Panc1 (cell line): ENCODE results near the gene MC4R. TPM values are rescaled to one million over a fixed set of nuclear protein-coding genes. Genes with fewer than 3 reads are reported as not detected.

Experiments
- ATAC-seq: fragments of 200-7000 bp; cut with Tn5 transposase; 2 replicates; pipeline ENCODE4 v1.9.1; 2020; ENCODE audit warnings: mild to moderate bottlenecking, moderate library complexity
- BruUV-seq: library from RNA; stranded (reverse); fragments of 400-500 nt; replicated peaks from 2 replicates; lab custom pipeline; 2021; lab: Mats Ljungman, UMichigan
- CTCF ChIA-PET: fragments of 300-600 bp; sonication (Branson Sonifier 250); formaldehyde crosslinking; loops from one replicate; lab custom pipeline; 2022; ENCODE audit warnings: antibody characterized with exemption; lab: Charles Lee
- POLR2A ChIA-PET: fragments of 300-600 bp; sonication (Branson Sonifier 250); formaldehyde crosslinking; loops from one replicate; lab custom pipeline; 2022; ENCODE audit warnings: antibody characterized with exemption; lab: Charles Lee
- DNase-seq: peaks from one replicate; pipeline ENCODE4 v3.0.0-alpha.2; 2010; ENCODE audit warnings: low read depth, low spot score
- H3K27ac ChIP-seq: 2 replicates; pipeline ENCODE4 v1.5.1; 2011; ENCODE audit warnings: mild to moderate bottlenecking, low read length, inconsistent platforms
- H3K27me3 ChIP-seq: fragments of 200-500 bp; sonication (Bioruptor generic); 2 replicates; pipeline ENCODE4 v1.6.0; 2014; ENCODE audit warnings: low read length, inconsistent platforms; ENCODE audit not compliant: control insufficient read depth, insufficient read depth
- H3K36me3 ChIP-seq: fragments of 200-500 bp; sonication (Bioruptor generic); 2 replicates; pipeline ENCODE4 v1.5.1; 2014; ENCODE audit warnings: inconsistent platforms, mild to moderate bottlenecking, low read length, moderate library complexity; ENCODE audit not compliant: control insufficient read depth, insufficient read depth
- H3K4me1 ChIP-seq: 2 replicates; pipeline ENCODE4 v1.5.1; 2011; ENCODE audit warnings: inconsistent platforms, mild to moderate bottlenecking, low read length, moderate library complexity; ENCODE audit not compliant: control insufficient read depth, insufficient read depth
- H3K4me3 ChIP-seq, 2 experiments: 2 replicates each; pipeline ENCODE4 v1.5.1; 2011 to 2012; ENCODE audit warnings: low read depth in 2 of 2, low read length in 2 of 2, mild to moderate bottlenecking in 2 of 2, inconsistent platforms in 1 of 2, moderate library complexity in 1 of 2
- H3K9me3 ChIP-seq: fragments of 200-500 bp; sonication (Bioruptor generic); 2 replicates; pipeline ENCODE4 v1.5.1; 2014; ENCODE audit warnings: low read depth, mild to moderate bottlenecking, inconsistent platforms, low read length, moderate library complexity; ENCODE audit not compliant: control insufficient read depth, insufficient read depth
- CTCF ChIP-seq: fragments of 450-650 bp; IDR thresholded peaks from 2 replicates; pipeline ENCODE4 v1.5.1; 2017; ENCODE audit warnings: mild to moderate bottlenecking
- POLR2AphosphoS5 ChIP-seq: IDR thresholded peaks from 2 replicates; pipeline ENCODE4 v1.6.1; 2012; ENCODE audit warnings: mild to moderate bottlenecking, low read depth, low read length, moderate library complexity
- REST ChIP-seq, 2 experiments: IDR thresholded peaks; 2 replicates each; pipeline ENCODE4 v1.6.1; 2011 to 2012; ENCODE audit warnings: low read depth in 2 of 2, control low read depth in 1 of 2, low read length in 1 of 2, mild to moderate bottlenecking in 1 of 2, moderate library complexity in 1 of 2; ENCODE audit not compliant: insufficient read depth in 1 of 2
- SIN3A ChIP-seq: IDR thresholded peaks from 2 replicates; pipeline ENCODE4 v1.6.1; 2012; ENCODE audit warnings: low read depth, mild to moderate bottlenecking, low read length, moderate library complexity, borderline replicate concordance; ENCODE audit not compliant: insufficient read depth
- TCF7L2 ChIP-seq: IDR thresholded peaks from 2 replicates; pipeline ENCODE4 v1.6.1; 2011; ENCODE audit warnings: mild to moderate bottlenecking, low read depth, low read length, inconsistent platforms
- in situ Hi-C: cut with HindIII; loops from 2 replicates; pipeline ENCODE4 v1.10.0; 2016; ENCODE audit warnings: low sequenced_read_pairs, low pct_unique_long_range_greater_than_20kb
- intact Hi-C: fragments of 100-400 bp; cut with micrococcal nuclease; formaldehyde crosslinking; loops from one replicate; pipeline ENCODE4 v1.10.0; 2022; ENCODE audit not compliant: unreplicated experiment
- total RNA-seq: library from RNA; stranded (reverse); gene quantifications from one replicate; pipeline ENCODE4 v1.2.1, GENCODE V29; 2021; ENCODE audit not compliant: unreplicated experiment

MC4R gene
- total RNA-seq, 1 experiment from 2014 or later = not detected

- DNase-seq = no peak
- POLR2A ChIA-PET = no interaction called here
Observed at GRCh38 chr18:60331890-60332289, 40.7 kb downstream of the MC4R start.

GRCh38 chr18:60329131-60329530, 43.4 kb downstream of the MC4R start:
- BruUV-seq = no TSS peak
- ATAC-seq (no peak), DNase-seq (no peak)
- TF ChIP-seq SIN3A (no peak), TCF7L2 (no peak), REST (IDR thresholded peaks at IDR 0.05; ENCODE audit: insufficient read depth in 1 of 2, low read depth in 2 of 2, low read length in 1 of 2) (no peak), POLR2AphosphoS5 (no peak), CTCF (no peak)
- in situ Hi-C loops = no loop called here
- POLR2A ChIA-PET = no interaction called here
- intact Hi-C loops = no loop called here
- Histone ChIP-seq H3K4me3 (no peak overlapping the region), H3K4me1 (no peaks in the 10 kb centered on the region), H3K36me3 (no peaks in the 10 kb centered on the region), H3K9me3 (no peaks in the 10 kb centered on the region), H3K27ac (no peak overlapping the region), H3K27me3 (no peaks in the 10 kb centered on the region)
- CTCF ChIA-PET = no interaction called here

More at GRCh38 chr18:60331890-60332289, 40.7 kb downstream of the MC4R start:
- H3K27me3 ChIP-seq = no peaks in the 10 kb centered on the region
- no peaks in the 10 kb centered on the region for H3K4me1 ChIP-seq
- CTCF ChIA-PET = no interaction called here
- no peaks in the 10 kb centered on the region for H3K9me3 ChIP-seq
- ATAC-seq = no peak
- BruUV-seq = no TSS peak
- H3K4me3 ChIP-seq = no peak overlapping the region
- in situ Hi-C loops = no loop called here
- no peaks in the 10 kb centered on the region for H3K36me3 ChIP-seq
- H3K27ac ChIP-seq = no peak overlapping the region
- intact Hi-C loops = no loop called here
- TF ChIP-seq REST (IDR thresholded peaks at IDR 0.05; ENCODE audit: insufficient read depth in 1 of 2, low read depth in 2 of 2, low read length in 1 of 2) = no peak
- TF ChIP-seq TCF7L2 = no peak
- TF ChIP-seq CTCF = no peak
- no peak for TF ChIP-seq POLR2AphosphoS5
- no peak for TF ChIP-seq SIN3A
